T follicular helper cell (primary cell): ENCODE results near the gene SORCS2.

Experiments used
- DNase-seq: peaks from one replicate; pipeline ENCODE4 v3.0.0-alpha.2; 2020; ENCODE audit warnings: low read depth

SORCS2 gene

GRCh38 chr4:7668826-7669225 is 476.5 kb downstream of the SORCS2 start:
- no peak for DNase-seq

GRCh38 chr4:7672601-7673000 is 480.3 kb downstream of the SORCS2 start:
- no peak for DNase-seq

GRCh38 chr4:7673121-7673520 is 480.8 kb downstream of the SORCS2 start:
- no peak for DNase-seq

- DNase-seq: no peak
These were observed 482.4 kb downstream of the SORCS2 start for GRCh38 chr4:7674706-7675105.

- no peak for DNase-seq
These were observed 482.8 kb downstream of the SORCS2 start for GRCh38 chr4:7675136-7675535.

GRCh38 chr4:7675612-7676320 is 483.4 kb downstream of the SORCS2 start:
- no peak for DNase-seq

- DNase-seq: no peak
These were observed 484.1 kb downstream of the SORCS2 start for GRCh38 chr4:7676398-7676922.

- no peak for DNase-seq
These were observed 484.7 kb downstream of the SORCS2 start for GRCh38 chr4:7677086-7677485.

- DNase-seq: no peak
These were observed 485.5 kb downstream of the SORCS2 start for GRCh38 chr4:7677799-7678301.

- no peak for DNase-seq
These were observed 486.0 kb downstream of the SORCS2 start for GRCh38 chr4:7678318-7678852.

GRCh38 chr4:7679406-7680040 is 487.2 kb downstream of the SORCS2 start:
- no peak for DNase-seq

GRCh38 chr4:7680106-7680505 is 487.8 kb downstream of the SORCS2 start:
- no peak for DNase-seq

GRCh38 chr4:7680731-7681130 is 488.4 kb downstream of the SORCS2 start:
- no peak for DNase-seq

GRCh38 chr4:7683126-7683703 is 490.9 kb downstream of the SORCS2 start:
- DNase-seq: no peak

- no peak for DNase-seq
These were observed 492.0 kb downstream of the SORCS2 start for GRCh38 chr4:7684294-7684693.

GRCh38 chr4:7686070-7686870 is 493.9 kb downstream of the SORCS2 start:
- DNase-seq: no peak

- no peak for DNase-seq
These were observed 494.7 kb downstream of the SORCS2 start for GRCh38 chr4:7687006-7687405.

GRCh38 chr4:7687796-7688195 is 495.5 kb downstream of the SORCS2 start:
- DNase-seq: no peak

GRCh38 chr4:7689773-7690693 is 497.7 kb downstream of the SORCS2 start:
- DNase-seq: no peak

- no peak for DNase-seq
These were observed 498.7 kb downstream of the SORCS2 start for GRCh38 chr4:7691061-7691460.

- DNase-seq: no peak
These were observed 499.6 kb downstream of the SORCS2 start for GRCh38 chr4:7691982-7692381.
